HL-60 (cell line): Measurements from ENCODE around the gene NUMB.

ENCODE experiments used
- CTCF ChIP-seq: IDR thresholded peaks from one replicate; pipeline ENCODE4 v1.5.1; 2011; ENCODE audit warnings: low read length, control low read depth, inconsistent platforms; ENCODE audit not compliant: insufficient read depth
- POLR2AphosphoS5 ChIP-seq: IDR thresholded peaks from 2 replicates; pipeline ENCODE4 v1.6.1; 2012; ENCODE audit warnings: low read depth
- REST ChIP-seq: IDR thresholded peaks from 2 replicates; pipeline ENCODE4 v1.6.1; 2012; ENCODE audit warnings: low read depth; ENCODE audit not compliant: insufficient replicate concordance

GRCh38 chr14:73461478-73462047 lies 3.2 kb upstream of the NUMB start:
- TF ChIP-seq CTCF (no peak), POLR2AphosphoS5 (no peak), REST (no peak)
